ENCODE data around the gene CD320.

DNA sequence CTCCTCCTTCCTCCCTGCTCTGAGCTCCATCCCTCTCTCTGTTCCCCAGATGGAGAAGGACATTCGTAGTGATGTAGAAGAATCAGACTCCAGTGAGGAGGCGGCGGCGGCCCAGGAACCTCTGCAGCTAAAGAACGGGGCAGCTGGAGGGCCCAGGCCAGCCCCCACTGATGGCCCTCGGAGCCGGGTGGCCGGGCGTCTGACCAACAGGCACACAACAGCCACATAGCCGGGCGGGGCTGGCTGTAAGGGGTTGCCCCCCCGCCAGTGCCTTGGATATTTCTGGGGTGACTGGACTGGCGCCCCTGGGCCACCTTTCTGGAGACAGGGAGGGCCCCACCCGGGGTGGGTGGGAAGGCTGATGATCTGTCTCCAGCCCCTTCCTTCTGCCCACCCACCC lies 46.3 kb downstream of the CD320 start:
- TF ChIP-seq, protein P1, sequence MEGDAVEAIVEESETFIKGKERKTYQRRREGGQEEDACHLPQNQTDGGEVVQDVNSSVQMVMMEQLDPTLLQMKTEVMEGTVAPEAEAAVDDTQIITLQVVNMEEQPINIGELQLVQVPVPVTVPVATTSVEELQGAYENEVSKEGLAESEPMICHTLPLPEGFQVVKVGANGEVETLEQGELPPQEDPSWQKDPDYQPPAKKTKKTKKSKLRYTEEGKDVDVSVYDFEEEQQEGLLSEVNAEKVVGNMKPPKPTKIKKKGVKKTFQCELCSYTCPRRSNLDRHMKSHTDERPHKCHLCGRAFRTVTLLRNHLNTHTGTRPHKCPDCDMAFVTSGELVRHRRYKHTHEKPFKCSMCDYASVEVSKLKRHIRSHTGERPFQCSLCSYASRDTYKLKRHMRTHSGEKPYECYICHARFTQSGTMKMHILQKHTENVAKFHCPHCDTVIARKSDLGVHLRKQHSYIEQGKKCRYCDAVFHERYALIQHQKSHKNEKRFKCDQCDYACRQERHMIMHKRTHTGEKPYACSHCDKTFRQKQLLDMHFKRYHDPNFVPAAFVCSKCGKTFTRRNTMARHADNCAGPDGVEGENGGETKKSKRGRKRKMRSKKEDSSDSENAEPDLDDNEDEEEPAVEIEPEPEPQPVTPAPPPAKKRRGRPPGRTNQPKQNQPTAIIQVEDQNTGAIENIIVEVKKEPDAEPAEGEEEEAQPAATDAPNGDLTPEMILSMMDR (IDR thresholded peaks at IDR 0.05) = no peak
- no peak for TF ChIP-seq EZH2 (IDR thresholded peaks at IDR 0.05; ENCODE audit: borderline replicate concordance, insufficient read depth, low read depth, low read length, poor library complexity, severe bottlenecking)

Data from B cell (primary cell).